AG04449 (cell line): ENCODE results near the gene ASB10.

Experiments
- CTCF ChIA-PET: fragments of 350-600 bp; formaldehyde crosslinking; extraction: SDS; loops from one replicate; lab custom pipeline; 2021; ENCODE audit warnings: antibody characterized with exemption; lab: Yijun Ruan, JAX
- POLR2A ChIA-PET: fragments of 400-600, 350-600 bp; formaldehyde crosslinking; extraction: SDS; loops from one replicate; lab custom pipeline; 2020; ENCODE audit warnings: antibody characterized with exemption, inconsistent platforms; lab: Yijun Ruan, JAX
- DNase-seq: peaks from one replicate; pipeline ENCODE4 v3.0.0-alpha.2; 2010; ENCODE audit warnings: low read depth, low spot score
- H3K4me3 ChIP-seq: 2 replicates; pipeline ENCODE4 v1.5.1; 2011; ENCODE audit warnings: low read depth, mild to moderate bottlenecking, control low read depth, low read length
- CTCF ChIP-seq: IDR thresholded peaks from one replicate; pipeline ENCODE4 v1.5.1; 2011; ENCODE audit warnings: mild to moderate bottlenecking, moderate library complexity, low read length, control low read depth, inconsistent platforms; ENCODE audit not compliant: insufficient read depth; ENCODE audit errors: missing control alignments

The ASB10 gene

GRCh38 chr7:151232091-151232916, 45.3 kb upstream of the ASB10 start, which contains the start of gene CHPF2:
Gene CHPF2 (plus strand): TSS chr7:151232483. CDS start chr7:151234012, 1,529 bp downstream.
- ChIA-PET POLR2A (interaction anchor here (1.0 to 1.7 kb wide), 4 partner anchors 10 to 20 kb away, joined by 3 to 12 read pairs (median 8); no protein-coding TSS in a partner anchor), CTCF (interaction anchor here (0.9 to 6.7 kb wide), 3 partner anchors 9 to 108 kb away, joined by 3 to 130 read pairs (median 5); partner anchors contain the start of gene SMARCD3)
- no peak for TF ChIP-seq CTCF
- DNase-seq, result no peak
- peak within 1 kb of the TSS; percentile 98 for H3K4me3 ChIP-seq

- TF ChIP-seq CTCF, result no peak
- no peak for DNase-seq
- no peak overlapping the region for H3K4me3 ChIP-seq
- ChIA-PET CTCF (interaction anchor here (1.0 kb wide), 1 partner anchor 13 kb away, joined by 3 read pairs; no protein-coding TSS in a partner anchor), POLR2A (no interaction called here)
Measured at GRCh38 chr7:151231080-151231479, 44.0 kb upstream of the ASB10 start.

- H3K4me3 ChIP-seq, result no peak overlapping the region
- no peak for DNase-seq
- no peak for TF ChIP-seq CTCF
- ChIA-PET CTCF (interaction anchor here (8.5 kb wide), 1 partner anchor 14 kb away, joined by 109 read pairs; no protein-coding TSS in a partner anchor), POLR2A (no interaction called here)
Measured at GRCh38 chr7:151229249-151229648, 42.2 kb upstream of the ASB10 start.

GRCh38 chr7:151228024-151228866, 41.2 kb upstream of the ASB10 start:
- CTCF ChIA-PET, result interaction anchor here (1.0 to 8.5 kb wide), 4 partner anchors 15 to 117 kb away, joined by 3 to 109 read pairs (median 6); no protein-coding TSS in a partner anchor
- DNase-seq, result no peak
- no peak for TF ChIP-seq CTCF
- POLR2A ChIA-PET, result interaction anchor here (0.7 to 1.7 kb wide), 4 partner anchors 8 to 24 kb away, joined by 3 to 16 read pairs (median 7); no protein-coding TSS in a partner anchor
- H3K4me3 ChIP-seq, result peak overlapping the region; percentile 58

GRCh38 chr7:151226875-151227782, 40.1 kb upstream of the ASB10 start, which contains the start of gene ABCF2:
Gene ABCF2 (minus strand): TSS chr7:151227205. CDS start chr7:151226458, 747 bp downstream.
- H3K4me3 ChIP-seq, result peak within 1 kb of the TSS; percentile 89
- CTCF ChIA-PET, result interaction anchor here (0.6 to 8.5 kb wide), 7 partner anchors 8 to 208 kb away, joined by 3 to 109 read pairs (median 3); no protein-coding TSS in a partner anchor
- peak; percentile 97 for DNase-seq
- TF ChIP-seq CTCF, result no peak
- POLR2A ChIA-PET, result interaction anchor here (0.7 to 1.7 kb wide), 11 partner anchors 9 to 541 kb away, joined by 3 to 16 read pairs (median 4); no protein-coding TSS in a partner anchor
